Keratinocyte (primary cell): ENCODE data around the gene OMG. TPM values are rescaled to one million over a fixed set of nuclear protein-coding genes. Genes with fewer than 3 reads are reported as not detected.
A peak's percentile ranks its signal among the peaks of the same experiment; 100 is the strongest.

Experiments used
- DNase-seq: peaks from one replicate; pipeline ENCODE4 v3.0.0-alpha.2; 2011; ENCODE audit warnings: low read depth, missing footprints, low spot score
- FAIRE-seq: peaks from 2 replicates; lab custom pipeline; 2011; peaks lifted over from hg19 to GRCh38; lab: Jason Lieb, UNC
- H2AFZ ChIP-seq: 2 replicates; pipeline ENCODE4 v1.6.0; 2012; ENCODE audit warnings: low read length, control low read depth, inconsistent platforms; ENCODE audit not compliant: control insufficient read depth
- H3K27ac ChIP-seq: 2 replicates; pipeline ENCODE4 v1.5.1; 2011; ENCODE audit warnings: low read length; ENCODE audit not compliant: control insufficient read depth, insufficient read depth
- H3K27me3 ChIP-seq: 3 replicates; pipeline ENCODE4 v1.6.0; 2011; ENCODE audit warnings: low read length; ENCODE audit not compliant: control insufficient read depth, insufficient read depth; ENCODE audit errors: extremely low read depth
- H3K36me3 ChIP-seq, 2 experiments: 2 replicates in 1 of 2; 3 replicates in 1 of 2; pipeline ENCODE4 v1.5.1; 2011; ENCODE audit warnings: low read length in 2 of 2, mild to moderate bottlenecking in 1 of 2; ENCODE audit not compliant: control insufficient read depth in 2 of 2, insufficient read depth in 2 of 2; ENCODE audit errors: extremely low read depth in 1 of 2
- H3K4me1 ChIP-seq: 3 replicates; pipeline ENCODE4 v1.5.1; 2011; ENCODE audit warnings: low read length; ENCODE audit not compliant: control insufficient read depth, insufficient read depth; ENCODE audit errors: extremely low read depth
- H3K4me2 ChIP-seq: 3 replicates; pipeline ENCODE4 v1.6.0; 2011; ENCODE audit warnings: low read depth, low read length; ENCODE audit not compliant: control insufficient read depth, insufficient read depth; ENCODE audit errors: extremely low read depth
- H3K4me3 ChIP-seq, 3 experiments: fragments of 200-600 bp in 1 of 3; sonication (generic) in 1 of 3; 2 replicates in 2 of 3; 3 replicates in 1 of 3; pipeline ENCODE4 v1.5.1; 2011 to 2016; ENCODE audit warnings: low read length in 3 of 3, mild to moderate bottlenecking in 3 of 3, control low read depth in 2 of 3, inconsistent platforms in 1 of 3, low read depth in 1 of 3, mixed read lengths in 1 of 3, mixed run types in 1 of 3, moderate library complexity in 1 of 3; ENCODE audit not compliant: control insufficient read depth in 2 of 3, insufficient read depth in 2 of 3; ENCODE audit errors: extremely low read depth in 1 of 3
- H3K79me2 ChIP-seq: 2 replicates; pipeline ENCODE4 v1.6.0; 2012; ENCODE audit warnings: low read length; ENCODE audit not compliant: control insufficient read depth, insufficient read depth
- H3K9ac ChIP-seq: 3 replicates; pipeline ENCODE4 v1.6.0; 2011; ENCODE audit warnings: low read length; ENCODE audit not compliant: control insufficient read depth, insufficient read depth; ENCODE audit errors: extremely low read depth
- H3K9me1 ChIP-seq: 3 replicates; pipeline ENCODE4 v1.6.0; 2011; ENCODE audit warnings: low read length; ENCODE audit not compliant: control insufficient read depth, insufficient read depth; ENCODE audit errors: extremely low read depth
- H3K9me3 ChIP-seq: 2 replicates; pipeline ENCODE4 v1.5.1; 2012; ENCODE audit warnings: low read depth, low read length; ENCODE audit not compliant: control insufficient read depth
- H4K20me1 ChIP-seq: 3 replicates; pipeline ENCODE4 v1.6.0; 2011; ENCODE audit warnings: low read length; ENCODE audit not compliant: control insufficient read depth, insufficient read depth; ENCODE audit errors: extremely low read depth
- EZH2 ChIP-seq: IDR thresholded peaks from one replicate; pipeline ENCODE4 v1.6.1; 2012; ENCODE audit warnings: inconsistent platforms, mild to moderate bottlenecking, low read length, moderate library complexity
- dilution Hi-C: fragments of 300-500 bp; cut with MboI; formaldehyde crosslinking; loops from one replicate; pipeline ENCODE4 v1.7.0; 2020; ENCODE audit warnings: low sequenced_read_pairs; ENCODE audit not compliant: extremely low pct_ligation_motif_present
- polyA plus RNA-seq, 5 experiments: library from polyadenylated mRNA; depleted of rRNA in 3 of 5; stranded (reverse) in 3 of 5; stranded (forward) in 1 of 5; unstranded in 1 of 5; fragments of >200 nt; gene quantifications; 1 replicate in 1 of 5; 2 replicates in 3 of 5; 3 replicates in 1 of 5; pipeline versions ENCODE4 v1.2.1 to v1.2.3, GENCODE V29; 2011 to 2012; ENCODE audit warnings: missing spikeins in 2 of 5, low read depth in 1 of 5, low replicate concordance in 1 of 5
- TF ChIP-seq, protein P1 (sequence below), 3 experiments: IDR thresholded peaks in 1 of 3; conservative IDR thresholded peaks in 1 of 3; optimal IDR thresholded peaks in 1 of 3; 2 replicates in 2 of 3; 3 replicates in 1 of 3; pipeline versions ENCODE3 to v1.5.1; 2011; ENCODE audit warnings: low read length in 3 of 3, mild to moderate bottlenecking in 3 of 3, moderate library complexity in 2 of 3, control low read depth in 1 of 3, inconsistent platforms in 1 of 3; ENCODE audit not compliant: insufficient read depth in 2 of 3; ENCODE audit errors: extremely low read depth in 1 of 3

OMG gene
- polyA plus RNA-seq, 1 donor (not counting 4 experiments of a cell fraction or from before 2014, with no cell fraction given) = not detected

- H3K4me2 ChIP-seq = no peak overlapping the region
- no peak for FAIRE-seq
- dilution Hi-C loops = no loop called here
These were observed 23.2 kb upstream of the OMG start for GRCh38 chr17:31320241-31320640.

DNA sequence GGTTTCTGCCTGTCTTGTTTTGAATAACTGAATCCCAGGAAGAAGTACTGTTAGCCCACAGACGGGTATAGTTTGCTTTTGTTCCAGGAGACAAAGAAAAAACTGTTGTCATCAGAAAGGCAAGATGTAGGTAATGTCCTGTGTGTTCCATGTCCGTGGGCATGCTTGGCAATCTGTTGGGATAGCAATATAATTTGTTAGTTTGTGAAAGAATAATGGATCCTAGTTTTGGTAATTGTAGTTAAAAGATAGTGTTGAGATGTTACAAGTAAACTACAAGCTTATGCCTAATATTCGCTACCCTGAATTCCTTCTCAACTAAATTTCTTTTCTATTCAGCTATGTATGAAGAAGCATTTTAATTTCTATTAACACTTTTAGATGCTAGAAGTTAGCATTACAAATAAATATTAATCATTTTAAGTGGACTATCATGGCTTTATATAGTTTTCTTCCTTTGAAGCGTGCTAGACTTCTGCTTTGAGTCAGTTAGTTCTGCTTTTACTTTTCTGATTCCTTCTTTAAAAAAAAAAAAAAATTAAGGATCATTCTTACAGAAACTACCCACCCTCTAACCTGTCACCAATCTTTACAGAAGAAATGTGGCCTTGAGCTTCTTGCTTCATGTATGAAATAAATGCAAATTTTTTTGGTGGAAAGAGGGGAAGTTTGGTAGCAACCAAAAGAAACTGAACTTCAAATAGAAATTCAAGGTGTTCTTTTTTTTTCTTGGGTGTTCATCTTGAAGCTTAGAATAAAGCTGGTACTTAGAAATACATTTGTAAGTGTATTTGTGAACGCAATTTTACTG lies 22.0 kb upstream of the OMG start:
- Histone ChIP-seq H3K27me3 (no peaks in the 10 kb centered on the region), H3K9me3 (no peaks in the 10 kb centered on the region), H4K20me1 (no peaks in the 10 kb centered on the region), H3K79me2 (no peaks in the 10 kb centered on the region), H3K4me2 (peak overlapping the region; percentile 24), H3K4me1 (peaks cover 26% of the 10 kb centered on the region), H3K9ac (no peak overlapping the region), H3K36me3 (no peaks in the 10 kb centered on the region), H3K4me3 (no peak overlapping the region), H2AFZ (no peak overlapping the region), H3K9me1 (no peaks in the 10 kb centered on the region), H3K27ac (peak overlapping the region; percentile 23)
- FAIRE-seq = no peak
- DNase-seq = no peak
- TF ChIP-seq, protein P1, sequence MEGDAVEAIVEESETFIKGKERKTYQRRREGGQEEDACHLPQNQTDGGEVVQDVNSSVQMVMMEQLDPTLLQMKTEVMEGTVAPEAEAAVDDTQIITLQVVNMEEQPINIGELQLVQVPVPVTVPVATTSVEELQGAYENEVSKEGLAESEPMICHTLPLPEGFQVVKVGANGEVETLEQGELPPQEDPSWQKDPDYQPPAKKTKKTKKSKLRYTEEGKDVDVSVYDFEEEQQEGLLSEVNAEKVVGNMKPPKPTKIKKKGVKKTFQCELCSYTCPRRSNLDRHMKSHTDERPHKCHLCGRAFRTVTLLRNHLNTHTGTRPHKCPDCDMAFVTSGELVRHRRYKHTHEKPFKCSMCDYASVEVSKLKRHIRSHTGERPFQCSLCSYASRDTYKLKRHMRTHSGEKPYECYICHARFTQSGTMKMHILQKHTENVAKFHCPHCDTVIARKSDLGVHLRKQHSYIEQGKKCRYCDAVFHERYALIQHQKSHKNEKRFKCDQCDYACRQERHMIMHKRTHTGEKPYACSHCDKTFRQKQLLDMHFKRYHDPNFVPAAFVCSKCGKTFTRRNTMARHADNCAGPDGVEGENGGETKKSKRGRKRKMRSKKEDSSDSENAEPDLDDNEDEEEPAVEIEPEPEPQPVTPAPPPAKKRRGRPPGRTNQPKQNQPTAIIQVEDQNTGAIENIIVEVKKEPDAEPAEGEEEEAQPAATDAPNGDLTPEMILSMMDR (optimal IDR thresholded peaks at IDR 0.05 in 1 of 3, IDR thresholded peaks at IDR 0.05 in 1 of 3, conservative IDR thresholded peaks at IDR 0.05 in 1 of 3; ENCODE audit: extremely low read depth in 1 of 3, insufficient read depth in 2 of 3, low read length in 3 of 3) = no peak
- TF ChIP-seq EZH2 = no peak
- dilution Hi-C loops = no loop called here

More at GRCh38 chr17:31320241-31320640, 23.2 kb upstream of the OMG start:
- no peaks in the 10 kb centered on the region for H4K20me1 ChIP-seq
- no peak overlapping the region for H3K27ac ChIP-seq
- DNase-seq = no peak
- no peak overlapping the region for H2AFZ ChIP-seq
- TF ChIP-seq EZH2 = no peak
- TF ChIP-seq, protein P1 (optimal IDR thresholded peaks at IDR 0.05 in 1 of 3, IDR thresholded peaks at IDR 0.05 in 1 of 3, conservative IDR thresholded peaks at IDR 0.05 in 1 of 3; ENCODE audit: extremely low read depth in 1 of 3, insufficient read depth in 2 of 3, low read length in 3 of 3) = no peak
- no peaks in the 10 kb centered on the region for H3K9me1 ChIP-seq
- H3K4me3 ChIP-seq = no peak overlapping the region
- H3K9me3 ChIP-seq = no peaks in the 10 kb centered on the region
- H3K79me2 ChIP-seq = no peaks in the 10 kb centered on the region
- H3K4me1 ChIP-seq = peaks cover 20% of the 10 kb centered on the region
- no peak overlapping the region for H3K9ac ChIP-seq
- H3K36me3 ChIP-seq = no peaks in the 10 kb centered on the region
- H3K27me3 ChIP-seq = no peaks in the 10 kb centered on the region
